K562 (cell line): ENCODE measurements around the gene BRICD5. TPM values are rescaled to one million over a fixed set of nuclear protein-coding genes. Genes with fewer than 3 reads are reported as not detected.

ENCODE experiments used
- CBFA2T3 ChIP-seq: fragments of 450-650 bp; IDR thresholded peaks from 2 replicates; pipeline ENCODE4 v1.6.1; 2017
- CCNT2 ChIP-seq: IDR thresholded peaks from 2 replicates; pipeline ENCODE4 v1.6.1; 2011; ENCODE audit warnings: borderline replicate concordance, low read depth, mild to moderate bottlenecking, moderate library complexity, mixed read lengths, low read length; ENCODE audit not compliant: insufficient read length; ENCODE audit errors: extremely low read depth
- CEBPG ChIP-seq, 3 experiments: fragments of 200-800 bp in 1 of 3; sonication (Bioruptor generic) in 1 of 3; sonication (generic) in 1 of 3; formaldehyde crosslinking in 1 of 3; IDR thresholded peaks in 2 of 3; conservative IDR thresholded peaks in 1 of 3; 2 replicates each; pipeline versions ENCODE4 v1.6.1 to v1.8.0; 2016 to 2022; ENCODE audit warnings: missing compliant biosample characterization in 2 of 3, missing genetic modification characterization in 2 of 3, mild to moderate bottlenecking in 1 of 3, missing genetic modification reagents in 1 of 3
- JUNB ChIP-seq: fragments of 450-650 bp; formaldehyde crosslinking; conservative IDR thresholded peaks from 2 replicates; pipeline ENCODE4 v1.4.0; 2020; ENCODE audit warnings: mild to moderate bottlenecking
- KDM2B ChIP-seq: fragments of 250-450 bp; sonication (Bioruptor Pico); IDR thresholded peaks from 2 replicates; pipeline ENCODE4 v1.8.0; 2021; ENCODE audit warnings: mild to moderate bottlenecking, moderate library complexity
- LARP7 ChIP-seq: fragments of 450-650 bp; IDR thresholded peaks from 2 replicates; pipeline ENCODE4 v1.6.1; 2016
- POLR2AphosphoS2 ChIP-seq: IDR thresholded peaks from 2 replicates; pipeline ENCODE4 v1.6.1; 2012; ENCODE audit warnings: low read length, improper control_type of control experiment
- RBM15 ChIP-seq: fragments of 200-400 bp; formaldehyde crosslinking; IDR thresholded peaks from 2 replicates; pipeline ENCODE4 v1.6.1; 2018; ENCODE audit warnings: mild to moderate bottlenecking, low read length, moderate library complexity; ENCODE audit not compliant: insufficient read depth
- SIN3B ChIP-seq: fragments of 450-650 bp; IDR thresholded peaks from 2 replicates; pipeline ENCODE4 v1.6.1; 2017; ENCODE audit warnings: low read depth, mild to moderate bottlenecking, moderate library complexity
- ZBTB7A ChIP-seq: IDR thresholded peaks from 2 replicates; pipeline ENCODE4 v1.6.1; 2011; ENCODE audit warnings: low read depth, mild to moderate bottlenecking, low read length, moderate library complexity, borderline replicate concordance; ENCODE audit not compliant: control insufficient read depth
- ZC3H11A ChIP-seq: IDR thresholded peaks from 2 replicates; pipeline ENCODE4 v1.6.1; 2012; ENCODE audit warnings: low read depth, low read length, improper control_type of control experiment
- ZFPM2 ChIP-seq: fragments of 250-450 bp; sonication (Bioruptor Pico); IDR thresholded peaks from 2 replicates; pipeline ENCODE4 v1.5.1; 2022; ENCODE audit warnings: mild to moderate bottlenecking
- ZKSCAN8 ChIP-seq: fragments of 200-800 bp; sonication (Bioruptor generic); IDR thresholded peaks from 2 replicates; pipeline ENCODE4 v1.6.1; 2016; ENCODE audit warnings: missing genetic modification characterization, missing compliant biosample characterization
- ZNF133 ChIP-seq: fragments of 250-450 bp; sonication (Bioruptor Pico); IDR thresholded peaks from 2 replicates; pipeline ENCODE4 v1.4.0; 2020; ENCODE audit warnings: mild to moderate bottlenecking
- ZNF274 ChIP-seq: IDR thresholded peaks from 2 replicates; pipeline ENCODE4 v1.6.1; 2011; ENCODE audit warnings: low read depth, mild to moderate bottlenecking, low read length, moderate library complexity, borderline replicate concordance
- ZNF347 ChIP-seq: fragments of 450-650 bp; formaldehyde crosslinking; IDR thresholded peaks from 2 replicates; pipeline ENCODE4 v1.4.0; 2020; ENCODE audit warnings: low read depth, mild to moderate bottlenecking, moderate library complexity
- polyA plus RNA-seq, 8 experiments: library from polyadenylated mRNA; depleted of rRNA in 4 of 8; stranded (reverse) in 5 of 8; unstranded in 3 of 8; fragments of >200 nt; fragmentation: Nextera tagmentation in 2 of 8; fragmentation: Illumina TruSeq in 1 of 8; extraction: Ambion mirVana in 2 of 8; extraction: Trizol in 1 of 8; gene quantifications; 2 replicates each; pipeline versions ENCODE4 v1.2.1 to v1.2.3, GENCODE V29; 2011 to 2014; ENCODE audit warnings: inconsistent platforms in 1 of 8, missing spikeins in 1 of 8
- total RNA-seq, 7 experiments: library from RNA; depleted of rRNA in 6 of 7; stranded (reverse); fragments of >200 nt in 6 of 7; fragmentation: Illumina TruSeq in 2 of 7; extraction: Trizol in 2 of 7; gene quantifications; 2 replicates each; pipeline versions ENCODE4 v1.2.1 to v1.2.3, GENCODE V29; 2011 to 2021; ENCODE audit warnings: low replicate concordance in 1 of 7
- TF ChIP-seq, protein P1 (sequence below): fragments of 450-650 bp; formaldehyde crosslinking; IDR thresholded peaks from 2 replicates; pipeline ENCODE4 v1.4.0; 2020; ENCODE audit warnings: mild to moderate bottlenecking, moderate library complexity
- TF ChIP-seq, protein P2 (sequence below): fragments of 250-450 bp; sonication (Bioruptor Pico); IDR thresholded peaks from 2 replicates; pipeline ENCODE4 v1.8.0; 2022; ENCODE audit warnings: moderate library complexity, mild to moderate bottlenecking, inconsistent platforms
- TF ChIP-seq, protein P3 (sequence below): fragments of 450-650 bp; conservative IDR thresholded peaks from 2 replicates; pipeline ENCODE4 v1.6.1; 2016; ENCODE audit warnings: missing genetic modification characterization, low read depth, mild to moderate bottlenecking, control low read depth, missing compliant biosample characterization
- TF ChIP-seq, protein P4 (sequence below): fragments of 450-650 bp; formaldehyde crosslinking; IDR thresholded peaks from 2 replicates; pipeline ENCODE4 v1.4.0; 2020; ENCODE audit warnings: mild to moderate bottlenecking, mixed read lengths
- TF ChIP-seq, protein P5 (sequence below), 3 experiments: fragments of 200-800 bp in 1 of 3; sonication (Bioruptor generic) in 1 of 3; sonication (generic) in 1 of 3; formaldehyde crosslinking in 1 of 3; IDR thresholded peaks; 2 replicates each; pipeline versions ENCODE4 v1.6.1 to v1.8.0; 2016 to 2022; ENCODE audit warnings: mild to moderate bottlenecking in 2 of 3, missing compliant biosample characterization in 2 of 3, missing genetic modification characterization in 2 of 3, missing genetic modification reagents in 1 of 3

Gene BRICD5
- total and polyA plus RNA-seq, 9 of the 15 experiments (the other 6 are each of a cell fraction or from before 2014, with no cell fraction given), result 0.24 to 15.1 (median 2.4) TPM; not detected in 1

DNA sequence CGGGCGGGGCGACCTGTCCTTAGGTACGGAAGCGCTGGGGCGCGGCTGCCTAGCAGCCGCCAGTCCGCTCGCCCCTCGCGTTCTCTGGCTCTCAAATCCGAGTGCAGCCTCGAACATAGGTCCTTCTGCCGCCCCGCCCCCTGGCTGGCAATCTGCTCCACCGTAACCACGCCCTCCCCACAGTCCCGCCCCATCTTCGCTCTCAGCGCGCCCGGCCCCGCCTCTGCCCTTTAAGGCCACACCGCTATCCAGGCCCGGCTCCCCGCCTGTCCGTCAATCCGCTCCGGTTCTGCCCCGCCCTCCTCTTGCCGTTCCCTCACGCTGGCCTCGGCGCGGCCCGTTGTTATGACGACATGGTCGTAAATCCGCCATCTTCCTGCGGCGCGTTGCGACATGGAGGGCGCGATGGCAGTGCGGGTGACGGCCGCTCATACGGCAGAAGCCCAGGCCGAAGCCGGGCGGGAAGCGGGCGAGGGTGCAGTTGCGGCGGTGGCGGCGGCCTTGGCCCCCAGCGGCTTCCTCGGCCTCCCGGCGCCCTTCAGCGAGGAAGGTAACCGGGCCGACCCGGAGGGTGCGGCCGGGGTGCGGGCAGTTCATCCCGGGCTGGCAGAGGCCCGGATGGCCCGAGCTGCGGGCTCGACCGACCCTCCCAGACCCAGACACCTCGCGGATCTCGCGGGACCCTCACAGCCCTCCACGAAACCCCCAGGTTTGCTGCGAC lies 12.7 kb upstream of the BRICD5 start, which contains the start of gene E4F1 (continued):
- TF ChIP-seq, protein P1, sequence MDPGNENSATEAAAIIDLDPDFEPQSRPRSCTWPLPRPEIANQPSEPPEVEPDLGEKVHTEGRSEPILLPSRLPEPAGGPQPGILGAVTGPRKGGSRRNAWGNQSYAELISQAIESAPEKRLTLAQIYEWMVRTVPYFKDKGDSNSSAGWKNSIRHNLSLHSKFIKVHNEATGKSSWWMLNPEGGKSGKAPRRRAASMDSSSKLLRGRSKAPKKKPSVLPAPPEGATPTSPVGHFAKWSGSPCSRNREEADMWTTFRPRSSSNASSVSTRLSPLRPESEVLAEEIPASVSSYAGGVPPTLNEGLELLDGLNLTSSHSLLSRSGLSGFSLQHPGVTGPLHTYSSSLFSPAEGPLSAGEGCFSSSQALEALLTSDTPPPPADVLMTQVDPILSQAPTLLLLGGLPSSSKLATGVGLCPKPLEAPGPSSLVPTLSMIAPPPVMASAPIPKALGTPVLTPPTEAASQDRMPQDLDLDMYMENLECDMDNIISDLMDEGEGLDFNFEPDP (CRISPR knock-in tag), result no peak
- TF ChIP-seq ZKSCAN8 (no peak), CBFA2T3 (no peak), CCNT2 (peak; percentile 42), JUNB (CRISPR knock-in tag) (no peak), SIN3B (peak; percentile 68; the same call in 1 of the 2 replicates), KDM2B (CRISPR knock-in tag) (peak; percentile 61; the same call in 1 of the 2 replicates), RBM15 (no peak), ZNF274 (peak; percentile 27; the same call in 1 of the 2 replicates), ZNF347 (CRISPR knock-in tag) (no peak), LARP7 (no peak), ZFPM2 (CRISPR knock-in tag) (no peak), ZNF133 (CRISPR knock-in tag) (no peak), ZC3H11A (no peak), POLR2AphosphoS2 (no peak), CEBPG (CRISPR knock-in tag; IDR thresholded peaks at IDR 0.05) (peak; percentile 98), CEBPG (tag; conservative IDR thresholded peaks at IDR 0.05 in 1 of 2, IDR thresholded peaks at IDR 0.05 in 1 of 2) (peak; percentile 93 to 95), ZBTB7A (peak; percentile 36; the same call in 1 of the 2 replicates)
- TF ChIP-seq, protein P2, sequence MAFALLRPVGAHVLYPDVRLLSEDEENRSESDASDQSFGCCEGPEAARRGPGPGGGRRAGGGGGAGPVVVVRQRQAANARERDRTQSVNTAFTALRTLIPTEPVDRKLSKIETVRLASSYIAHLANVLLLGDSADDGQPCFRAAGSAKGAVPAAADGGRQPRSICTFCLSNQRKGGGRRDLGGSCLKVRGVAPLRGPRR (CRISPR knock-in tag), result no peak
- TF ChIP-seq, protein P3, sequence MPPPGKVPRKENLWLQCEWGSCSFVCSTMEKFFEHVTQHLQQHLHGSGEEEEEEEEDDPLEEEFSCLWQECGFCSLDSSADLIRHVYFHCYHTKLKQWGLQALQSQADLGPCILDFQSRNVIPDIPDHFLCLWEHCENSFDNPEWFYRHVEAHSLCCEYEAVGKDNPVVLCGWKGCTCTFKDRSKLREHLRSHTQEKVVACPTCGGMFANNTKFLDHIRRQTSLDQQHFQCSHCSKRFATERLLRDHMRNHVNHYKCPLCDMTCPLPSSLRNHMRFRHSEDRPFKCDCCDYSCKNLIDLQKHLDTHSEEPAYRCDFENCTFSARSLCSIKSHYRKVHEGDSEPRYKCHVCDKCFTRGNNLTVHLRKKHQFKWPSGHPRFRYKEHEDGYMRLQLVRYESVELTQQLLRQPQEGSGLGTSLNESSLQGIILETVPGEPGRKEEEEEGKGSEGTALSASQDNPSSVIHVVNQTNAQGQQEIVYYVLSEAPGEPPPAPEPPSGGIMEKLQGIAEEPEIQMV (tag), result no peak
- TF ChIP-seq, protein P4, sequence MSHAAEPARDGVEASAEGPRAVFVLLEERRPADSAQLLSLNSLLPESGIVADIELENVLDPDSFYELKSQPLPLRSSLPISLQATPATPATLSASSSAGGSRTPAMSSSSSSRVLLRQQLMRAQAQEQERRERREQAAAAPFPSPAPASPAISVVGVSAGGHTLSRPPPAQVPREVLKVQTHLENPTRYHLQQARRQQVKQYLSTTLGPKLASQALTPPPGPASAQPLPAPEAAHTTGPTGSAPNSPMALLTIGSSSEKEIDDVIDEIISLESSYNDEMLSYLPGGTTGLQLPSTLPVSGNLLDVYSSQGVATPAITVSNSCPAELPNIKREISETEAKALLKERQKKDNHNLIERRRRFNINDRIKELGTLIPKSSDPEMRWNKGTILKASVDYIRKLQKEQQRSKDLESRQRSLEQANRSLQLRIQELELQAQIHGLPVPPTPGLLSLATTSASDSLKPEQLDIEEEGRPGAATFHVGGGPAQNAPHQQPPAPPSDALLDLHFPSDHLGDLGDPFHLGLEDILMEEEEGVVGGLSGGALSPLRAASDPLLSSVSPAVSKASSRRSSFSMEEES (CRISPR knock-in tag), result no peak
- TF ChIP-seq, protein P5, sequence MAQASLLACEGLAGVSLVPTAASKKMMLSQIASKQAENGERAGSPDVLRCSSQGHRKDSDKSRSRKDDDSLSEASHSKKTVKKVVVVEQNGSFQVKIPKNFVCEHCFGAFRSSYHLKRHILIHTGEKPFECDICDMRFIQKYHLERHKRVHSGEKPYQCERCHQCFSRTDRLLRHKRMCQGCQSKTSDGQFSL (CRISPR knock-in tag; IDR thresholded peaks at IDR 0.05), result 0 out of 2 replicates have a peak, but pooled peaks have one; percentile 40
- TF ChIP-seq, protein P5 (tag; IDR thresholded peaks at IDR 0.05), result no peak
